Gastroesophageal sphincter (tissue), 4 donors: ENCODE data around the gene FYCO1. TPM values are rescaled to one million over a fixed set of nuclear protein-coding genes. Genes with fewer than 3 reads are reported as not detected.
"Not testable (repeated sequence)": the region's sequence is repeated elsewhere in the genome, so short reads cannot be mapped to it uniquely, and the experiment has no call there.

Experiments used
- ATAC-seq: fragments of 150-250 bp; one replicate; pipeline ENCODE4 v1.9.1; 2016; ENCODE audit warnings: mild to moderate bottlenecking, moderate library complexity
- H3K27ac ChIP-seq, 4 donors: fragments of 200-600 bp; sonication (generic) in 3 of 4; 1 replicate in 3 of 4; 2 replicates in 1 of 4; pipeline ENCODE4 v1.5.1; 2016 to 2019
- H3K27me3 ChIP-seq: fragments of 200-600 bp; sonication (generic); one replicate; pipeline ENCODE4 v1.5.1; 2019
- H3K36me3 ChIP-seq, 2 donors: fragments of 200-600 bp; sonication (generic); one replicate each; pipeline ENCODE4 v1.5.1; 2019; ENCODE audit warnings: control low read depth in 1 of 2
- H3K4me1 ChIP-seq, 3 donors: fragments of 200-600 bp; sonication (generic); 1 replicate in 2 of 3; 2 replicates in 1 of 3; pipeline ENCODE4 v1.5.1; 2016 to 2019; ENCODE audit warnings: control low read depth in 2 of 3
- H3K4me3 ChIP-seq, 2 donors: fragments of 200-600 bp; sonication (generic); one replicate each; pipeline ENCODE4 v1.5.1; 2019; ENCODE audit warnings: mild to moderate bottlenecking in 1 of 2, moderate library complexity in 1 of 2
- H3K9me3 ChIP-seq, 3 donors: fragments of 200-600 bp; sonication (generic); one replicate each; pipeline ENCODE4 v1.5.1; 2017 to 2019; ENCODE audit warnings: control low read depth in 2 of 3
- CTCF ChIP-seq, 4 experiments: fragments of 200-600 bp in 2 of 4; fragments of 450-650 bp in 2 of 4; sonication (generic) in 1 of 4; IDR thresholded peaks; one replicate each; pipeline ENCODE4 v1.5.1; 2017 to 2019; ENCODE audit warnings: antibody characterized with exemption in 4 of 4, mild to moderate bottlenecking in 2 of 4, moderate library complexity in 2 of 4
- EP300 ChIP-seq: sonication (generic); formaldehyde crosslinking; IDR thresholded peaks from one replicate; pipeline ENCODE4 v1.6.1; 2017; ENCODE audit warnings: antibody characterized with exemption, mild to moderate bottlenecking
- POLR2A ChIP-seq, 2 donors: fragments of 450-650 bp; IDR thresholded peaks; one replicate each; pipeline ENCODE4 v1.6.1; 2017; ENCODE audit warnings: antibody characterized with exemption in 2 of 2, mild to moderate bottlenecking in 2 of 2, moderate library complexity in 1 of 2
- POLR2AphosphoS5 ChIP-seq: sonication (generic); formaldehyde crosslinking; IDR thresholded peaks from one replicate; pipeline ENCODE4 v1.6.1; 2017; ENCODE audit warnings: antibody characterized with exemption
- WGBS, 2 donors: methylation state at CpG; one replicate each; pipeline ENCODE4 v1.1.5; 2018; ENCODE audit warnings: low coverage in 1 of 2; 5-methylcytosine and 5-hydroxymethylcytosine counted together
- total RNA-seq, 4 donors: library from RNA; depleted of rRNA; stranded (reverse); fragments of >200 nt; gene quantifications; one replicate each; pipeline ENCODE4 v1.1.0, GENCODE V29; 2016

FYCO1 gene
- total RNA-seq, 4 donors from 2014 or later, result 66.8 to 144 (median 97.3) TPM

GRCh38 chr3:46001178-46001577 is 5.6 kb upstream of the FYCO1 start:
- H3K4me1 ChIP-seq, result peaks cover 0 to 5% (median 1%) of the 10 kb centered on the region in 3 donors
- TF ChIP-seq POLR2A (IDR thresholded peaks at IDR 0.05) (no peak), EP300 (no peak), CTCF (IDR thresholded peaks at IDR 0.05) (no peak), POLR2AphosphoS5 (no peak)
- H3K9me3 ChIP-seq, result no peaks in the 10 kb centered on the region
- H3K36me3 ChIP-seq, result no peaks in the 10 kb centered on the region
- H3K27me3 ChIP-seq, result no peaks in the 10 kb centered on the region
- ATAC-seq, result no peak
- no peak overlapping the region for H3K4me3 ChIP-seq
- no peak overlapping the region for H3K27ac ChIP-seq
- WGBS, 2 donors, result 82% methylated on average over 2 of the region's 2 CpGs; no CpG with 5 or more reads in 1 of the 2 donors

GRCh38 chr3:45997942-45998341 is 2.3 kb upstream of the FYCO1 start:
- no peak overlapping the region for H3K4me3 ChIP-seq
- no peak for ATAC-seq
- TF ChIP-seq POLR2A (IDR thresholded peaks at IDR 0.05) (no peak), CTCF (IDR thresholded peaks at IDR 0.05) (no peak), EP300 (no peak), POLR2AphosphoS5 (no peak)
- no peaks in the 10 kb centered on the region for H3K27me3 ChIP-seq
- peaks cover under 1 to 30% (median 17%) of the 10 kb centered on the region in 3 donors for H3K4me1 ChIP-seq
- no peaks in the 10 kb centered on the region for H3K36me3 ChIP-seq
- H3K9me3 ChIP-seq, result no peaks in the 10 kb centered on the region
- H3K27ac ChIP-seq, result no peak overlapping the region
- 60 to 73% methylated on average over 1 of the region's 2 CpGs for WGBS, 2 donors

- peaks cover 5 to 34% (median 21%) of the 10 kb centered on the region in 3 donors for H3K4me1 ChIP-seq
- H3K27me3 ChIP-seq, H3K27ac ChIP-seq, H3K36me3 ChIP-seq, H3K9me3 ChIP-seq, H3K4me3 ChIP-seq, ATAC-seq: not testable (repeated sequence)
- 96% methylated on average over 4 of the region's 19 CpGs; no CpG with 5 or more reads in 1 of the 2 donors for WGBS, 2 donors
Measured at GRCh38 chr3:45997499-45997898, 1.9 kb upstream of the FYCO1 start.

- peak; percentile 9 for ATAC-seq
- WGBS, 2 donors, result 4 to 15% methylated on average over 4 to 13 of the region's 16 CpGs
Measured at GRCh38 chr3:45994419-45995235, 997 bp downstream of the FYCO1 start.

More at GRCh38 chr3:45994419-45995235, 997 bp downstream of the FYCO1 start:
- no peaks in the 10 kb centered on the region for H3K9me3 ChIP-seq
- no peaks in the 10 kb centered on the region for H3K27me3 ChIP-seq
- peak overlapping the region; percentile 42 to 93 for H3K4me3 ChIP-seq
- H3K4me1 ChIP-seq, result peaks cover 5 to 62% (median 35%) of the 10 kb centered on the region in 3 donors
- no peaks in the 10 kb centered on the region for H3K36me3 ChIP-seq
- peak overlapping the region; percentile 60 to 98 (median 95) for H3K27ac ChIP-seq
- TF ChIP-seq POLR2A (IDR thresholded peaks at IDR 0.05), result no peak
- TF ChIP-seq POLR2AphosphoS5, result no peak
- no peak for TF ChIP-seq EP300
- TF ChIP-seq CTCF (IDR thresholded peaks at IDR 0.05), result no peak
